Measurements from ENCODE around the gene APOL6.
"Not testable (repeated sequence)": the region's sequence is repeated elsewhere in the genome, so short reads cannot be mapped to it uniquely, and the experiment has no call there.

DNA sequence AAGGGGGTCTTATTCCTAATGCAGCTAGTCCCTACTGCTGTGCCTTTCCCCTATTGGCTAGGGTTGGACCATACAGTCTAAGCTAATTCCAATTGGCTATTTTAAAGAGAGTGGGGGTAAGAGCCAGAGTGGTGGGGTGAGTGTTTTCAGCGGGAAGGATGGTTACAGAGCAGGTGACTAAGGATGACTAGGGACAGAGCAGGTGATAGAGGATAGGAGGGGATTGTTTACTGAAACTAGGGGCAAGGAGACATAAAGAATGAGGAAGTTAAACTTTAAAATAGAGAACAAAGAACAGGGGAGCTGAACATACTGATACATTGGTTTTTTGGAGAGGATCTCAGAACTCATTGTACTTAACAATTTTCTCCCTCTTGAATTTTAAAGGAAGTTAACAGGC lies 27.8 kb downstream of the APOL6 start:
- TF ChIP-seq, protein P1, sequence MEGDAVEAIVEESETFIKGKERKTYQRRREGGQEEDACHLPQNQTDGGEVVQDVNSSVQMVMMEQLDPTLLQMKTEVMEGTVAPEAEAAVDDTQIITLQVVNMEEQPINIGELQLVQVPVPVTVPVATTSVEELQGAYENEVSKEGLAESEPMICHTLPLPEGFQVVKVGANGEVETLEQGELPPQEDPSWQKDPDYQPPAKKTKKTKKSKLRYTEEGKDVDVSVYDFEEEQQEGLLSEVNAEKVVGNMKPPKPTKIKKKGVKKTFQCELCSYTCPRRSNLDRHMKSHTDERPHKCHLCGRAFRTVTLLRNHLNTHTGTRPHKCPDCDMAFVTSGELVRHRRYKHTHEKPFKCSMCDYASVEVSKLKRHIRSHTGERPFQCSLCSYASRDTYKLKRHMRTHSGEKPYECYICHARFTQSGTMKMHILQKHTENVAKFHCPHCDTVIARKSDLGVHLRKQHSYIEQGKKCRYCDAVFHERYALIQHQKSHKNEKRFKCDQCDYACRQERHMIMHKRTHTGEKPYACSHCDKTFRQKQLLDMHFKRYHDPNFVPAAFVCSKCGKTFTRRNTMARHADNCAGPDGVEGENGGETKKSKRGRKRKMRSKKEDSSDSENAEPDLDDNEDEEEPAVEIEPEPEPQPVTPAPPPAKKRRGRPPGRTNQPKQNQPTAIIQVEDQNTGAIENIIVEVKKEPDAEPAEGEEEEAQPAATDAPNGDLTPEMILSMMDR (conservative IDR thresholded peaks at IDR 0.05 in 1 of 2, IDR thresholded peaks at IDR 0.05 in 1 of 2; ENCODE audit: low read depth in 1 of 2, low read length in 2 of 2), result not testable (repeated sequence)
- TF ChIP-seq EZH2 (IDR thresholded peaks at IDR 0.05; ENCODE audit: low read length, missing control alignments), result not testable (repeated sequence)

Data from fibroblast of lung (primary cell).